ENCODE measurements around the gene FYN.
A peak's percentile ranks its signal among the peaks of the same experiment; 100 is the strongest.
"Not testable (repeated sequence)": the region's sequence is repeated elsewhere in the genome, so short reads cannot be mapped to it uniquely, and the experiment has no call there.

Gene FYN

GRCh38 chr6:111786151-111786550 is 87.1 kb downstream of the FYN start:
- not testable (repeated sequence) for DNase-seq

- no peak for DNase-seq
Measured at GRCh38 chr6:111784433-111784832, 88.8 kb downstream of the FYN start.

- DNase-seq = no peak
Measured at GRCh38 chr6:111782887-111783466, 90.3 kb downstream of the FYN start.

- no peak for DNase-seq
Measured at GRCh38 chr6:111782192-111782809, 91.0 kb downstream of the FYN start.

- no peak for DNase-seq
Measured at GRCh38 chr6:111781041-111781708, 92.1 kb downstream of the FYN start.

- DNase-seq = no peak
Measured at GRCh38 chr6:111780393-111780792, 92.9 kb downstream of the FYN start.

GRCh38 chr6:111779660-111780059 is 93.6 kb downstream of the FYN start:
- DNase-seq = no peak

GRCh38 chr6:111779031-111779430 is 94.2 kb downstream of the FYN start:
- no peak for DNase-seq

- DNase-seq = peak; percentile 76
Measured at GRCh38 chr6:111777357-111777756, 95.9 kb downstream of the FYN start.

- peak; percentile 85 for DNase-seq
Measured at GRCh38 chr6:111776236-111777221, 96.7 kb downstream of the FYN start.

- DNase-seq = no peak
Measured at GRCh38 chr6:111775145-111775922, 97.9 kb downstream of the FYN start.

- no peak for DNase-seq
Measured at GRCh38 chr6:111774346-111774703, 98.9 kb downstream of the FYN start.

GRCh38 chr6:111773501-111774345 is 99.5 kb downstream of the FYN start:
- DNase-seq = no peak

- no peak for DNase-seq
Measured at GRCh38 chr6:111772381-111772780, 100.9 kb downstream of the FYN start.

- DNase-seq = no peak
Measured at GRCh38 chr6:111771629-111772028, 101.6 kb downstream of the FYN start.

GRCh38 chr6:111771094-111771432 is 102.2 kb downstream of the FYN start:
- DNase-seq = peak; percentile 71

GRCh38 chr6:111770263-111771093 is 102.8 kb downstream of the FYN start:
- no peak for DNase-seq

GRCh38 chr6:111769365-111770152 is 103.7 kb downstream of the FYN start:
- no peak for DNase-seq

GRCh38 chr6:111768431-111768770 is 104.9 kb downstream of the FYN start:
- DNase-seq = no peak
